Muscle layer of duodenum (tissue), 2 donors: ENCODE data around the gene SCO1.

ENCODE experiments used
- H3K27ac ChIP-seq: one replicate; pipeline ENCODE4 v1.7.0; 2013; ENCODE audit warnings: mild to moderate bottlenecking, low read length
- H3K27me3 ChIP-seq: one replicate; pipeline ENCODE4 v1.7.0; 2013; ENCODE audit warnings: low read depth, mild to moderate bottlenecking, control low read depth, low read length
- H3K36me3 ChIP-seq, 2 donors: one replicate each; pipeline ENCODE4 v1.7.0; 2013; ENCODE audit warnings: low read length in 2 of 2, control low read depth in 1 of 2, mild to moderate bottlenecking in 1 of 2; ENCODE audit not compliant: insufficient read depth in 2 of 2, control insufficient read depth in 1 of 2
- H3K4me1 ChIP-seq, 2 donors: one replicate each; pipeline ENCODE4 v1.7.0; 2013; ENCODE audit warnings: low read length in 2 of 2, mild to moderate bottlenecking in 2 of 2, control low read depth in 1 of 2, moderate library complexity in 1 of 2; ENCODE audit not compliant: insufficient read depth in 2 of 2, control insufficient read depth in 1 of 2
- H3K4me3 ChIP-seq, 2 donors: one replicate each; pipeline ENCODE4 v1.7.0; 2013; ENCODE audit warnings: low read length in 2 of 2, low read depth in 1 of 2, mild to moderate bottlenecking in 1 of 2
- H3K9me3 ChIP-seq, 2 donors: one replicate each; pipeline ENCODE4 v1.7.0; 2013; ENCODE audit warnings: low read length in 2 of 2, control low read depth in 1 of 2, mild to moderate bottlenecking in 1 of 2; ENCODE audit not compliant: control insufficient read depth in 1 of 2
- donor health status: healthy.

The SCO1 gene

GRCh38 chr17:10681866-10682446 lies 15.4 kb downstream of the SCO1 start:
- H3K4me3 ChIP-seq = no peak overlapping the region
- H3K36me3 ChIP-seq = peaks cover 44 to 51% of the 10 kb centered on the region in 2 donors

GRCh38 chr17:10674704-10675103 lies 22.6 kb downstream of the SCO1 start:
- Histone ChIP-seq H3K9me3 (no peaks in the 10 kb centered on the region), H3K27ac (no peak overlapping the region), H3K4me3 (no peak overlapping the region), H3K36me3 (peaks cover 5 to 32% of the 10 kb centered on the region in 2 donors), H3K27me3 (no peaks in the 10 kb centered on the region), H3K4me1 (no peaks in the 10 kb centered on the region)

More at GRCh38 chr17:10681866-10682446, 15.4 kb downstream of the SCO1 start:
- no peak overlapping the region for H3K27ac ChIP-seq
- no peaks in the 10 kb centered on the region for H3K27me3 ChIP-seq
- no peaks in the 10 kb centered on the region for H3K9me3 ChIP-seq
- H3K4me1 ChIP-seq = peaks cover 0 to 5% of the 10 kb centered on the region in 2 donors

- H3K36me3 ChIP-seq = peaks cover 5 to 32% of the 10 kb centered on the region in 2 donors
- no peak overlapping the region for H3K27ac ChIP-seq
- H3K4me3 ChIP-seq = no peak overlapping the region
- no peaks in the 10 kb centered on the region for H3K27me3 ChIP-seq
- H3K4me1 ChIP-seq = no peaks in the 10 kb centered on the region
- H3K9me3 ChIP-seq = no peaks in the 10 kb centered on the region
Observed at GRCh38 chr17:10673312-10673711, 24.0 kb downstream of the SCO1 start.

- no peak overlapping the region for H3K27ac ChIP-seq
- no peaks in the 10 kb centered on the region for H3K4me1 ChIP-seq
- no peak overlapping the region for H3K4me3 ChIP-seq
- H3K27me3 ChIP-seq = no peaks in the 10 kb centered on the region
- no peaks in the 10 kb centered on the region for H3K9me3 ChIP-seq
- peaks cover 0 to 13% of the 10 kb centered on the region in 2 donors for H3K36me3 ChIP-seq
Observed at GRCh38 chr17:10668775-10669174, 28.6 kb downstream of the SCO1 start.

GRCh38 chr17:10666906-10667305 lies 30.4 kb downstream of the SCO1 start:
- Histone ChIP-seq H3K36me3 (peaks cover 0 to 8% of the 10 kb centered on the region in 2 donors), H3K27me3 (no peaks in the 10 kb centered on the region), H3K4me3 (no peak overlapping the region), H3K27ac (no peak overlapping the region), H3K9me3 (no peaks in the 10 kb centered on the region), H3K4me1 (no peaks in the 10 kb centered on the region)

GRCh38 chr17:10664571-10664970 lies 32.8 kb downstream of the SCO1 start:
- no peak overlapping the region for H3K27ac ChIP-seq
- H3K36me3 ChIP-seq = peaks cover 0 to 13% of the 10 kb centered on the region in 2 donors
- no peaks in the 10 kb centered on the region for H3K27me3 ChIP-seq
- no peaks in the 10 kb centered on the region for H3K9me3 ChIP-seq
- no peak overlapping the region for H3K4me3 ChIP-seq
- no peaks in the 10 kb centered on the region for H3K4me1 ChIP-seq

- Histone ChIP-seq H3K9me3 (no peaks in the 10 kb centered on the region), H3K27ac (no peak overlapping the region), H3K4me1 (no peaks in the 10 kb centered on the region), H3K27me3 (no peaks in the 10 kb centered on the region), H3K4me3 (no peak overlapping the region), H3K36me3 (peaks cover 0 to 22% of the 10 kb centered on the region in 2 donors)
Observed at GRCh38 chr17:10663231-10663630, 34.1 kb downstream of the SCO1 start.

- Histone ChIP-seq H3K9me3 (no peaks in the 10 kb centered on the region), H3K4me1 (no peaks in the 10 kb centered on the region), H3K36me3 (peaks cover 0 to 22% of the 10 kb centered on the region in 2 donors), H3K4me3 (no peak overlapping the region), H3K27me3 (no peaks in the 10 kb centered on the region), H3K27ac (no peak overlapping the region)
Observed at GRCh38 chr17:10661437-10661836, 35.9 kb downstream of the SCO1 start.

GRCh38 chr17:10657879-10658278 lies 39.5 kb downstream of the SCO1 start:
- Histone ChIP-seq H3K4me1 (no peaks in the 10 kb centered on the region), H3K4me3 (no peak overlapping the region), H3K27me3 (no peaks in the 10 kb centered on the region), H3K9me3 (no peaks in the 10 kb centered on the region), H3K36me3 (peaks cover 0 to 13% of the 10 kb centered on the region in 2 donors), H3K27ac (no peak overlapping the region)

- Histone ChIP-seq H3K4me3 (no peak within 1 kb of the TSS), H3K36me3 (peaks cover 0 to 13% of the 10 kb centered on the region in 2 donors), H3K27me3 (no peaks in the 10 kb centered on the region), H3K9me3 (no peaks in the 10 kb centered on the region), H3K27ac (no peak within 1 kb of the TSS), H3K4me1 (no peaks in the 10 kb centered on the region)
Observed at GRCh38 chr17:10657148-10657547, 40.2 kb downstream of the SCO1 start, which contains the start of gene MYH3. MYH3 (minus strand) TSS chr17:10657309; CDS start chr17:10655064, 2,245 bp downstream.

- H3K4me1 ChIP-seq = no peaks in the 10 kb centered on the region
- no peak overlapping the region for H3K27ac ChIP-seq
- no peaks in the 10 kb centered on the region for H3K9me3 ChIP-seq
- no peak overlapping the region for H3K4me3 ChIP-seq
- H3K36me3 ChIP-seq = peaks cover 0 to 3% of the 10 kb centered on the region in 2 donors
- no peaks in the 10 kb centered on the region for H3K27me3 ChIP-seq
Observed at GRCh38 chr17:10653987-10654386, 43.3 kb downstream of the SCO1 start.
